Stimulated activated CD4-positive, alpha-beta T cell treated with anti-CD3 and anti-CD28 coated beads, Interleukin-2, amount 100 ng/mL, for 24 hours (primary cell): Measurements from ENCODE around the gene HSDL2.
"Not testable (repeated sequence)": the region's sequence is repeated elsewhere in the genome, so short reads cannot be mapped to it uniquely, and the experiment has no call there.

Source experiments
- DNase-seq, 2 donors: peaks; one replicate each; pipeline ENCODE4 v3.0.0-alpha.2; 2020

Gene HSDL2

DNA sequence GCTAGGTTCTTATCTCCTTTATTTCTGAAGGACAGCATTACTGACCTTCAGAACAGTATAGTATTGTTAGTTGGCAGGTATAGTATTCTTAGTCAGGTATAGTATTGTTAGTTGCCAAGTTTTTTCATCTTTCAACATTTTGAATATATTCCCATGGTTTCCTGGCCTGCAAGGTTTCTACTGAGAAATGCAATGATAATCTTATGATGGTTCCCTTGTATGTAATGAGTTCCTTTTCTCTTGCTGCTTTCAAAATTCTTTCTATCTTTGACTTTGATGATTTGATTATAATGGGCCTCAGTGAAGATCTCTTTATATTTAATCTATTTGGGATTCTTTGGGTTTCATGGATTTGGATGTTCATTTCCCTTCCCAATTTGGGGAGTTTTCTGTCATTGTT, 12.4 kb upstream of the HSDL2 start:
- DNase-seq, result no peak

DNA sequence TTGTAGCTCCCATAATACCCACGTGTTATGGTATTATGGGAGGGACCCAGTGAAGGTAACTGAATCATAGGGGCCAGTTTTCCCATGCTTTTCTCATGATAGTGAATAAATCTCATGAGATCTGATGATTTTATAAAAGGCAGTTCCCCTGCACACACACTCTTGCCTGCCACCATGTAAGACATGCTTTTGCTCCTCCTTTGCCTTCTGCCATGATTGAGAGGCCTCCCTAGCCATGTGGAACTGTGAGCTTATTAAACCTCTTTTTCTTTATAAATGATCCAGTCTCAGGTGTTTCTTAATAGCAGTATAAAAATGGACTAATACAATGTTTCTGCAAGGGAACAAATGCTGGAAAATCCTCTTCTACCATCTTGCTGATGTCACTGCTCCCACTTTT, 10.1 kb upstream of the HSDL2 start:
- DNase-seq, result no peak

DNA sequence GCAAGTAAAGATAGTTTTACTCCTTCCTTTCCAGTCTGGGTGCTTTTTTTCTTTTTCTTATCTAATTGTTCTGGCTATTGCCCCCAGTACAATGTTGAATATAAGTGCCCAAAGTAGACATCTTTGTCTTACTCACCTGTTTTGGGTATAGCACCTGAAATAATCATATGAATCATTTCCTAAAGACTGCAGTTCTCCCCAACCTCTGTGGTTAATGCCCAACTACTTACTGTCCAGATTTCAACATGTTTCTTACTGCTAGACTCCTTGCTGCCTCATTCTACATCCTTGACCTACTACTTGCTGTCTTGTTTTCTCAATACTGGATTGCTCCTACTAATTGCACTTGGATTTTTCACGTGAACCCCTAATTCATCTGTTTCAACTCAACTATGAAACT, 8.8 kb upstream of the HSDL2 start:
- no peak for DNase-seq

DNA sequence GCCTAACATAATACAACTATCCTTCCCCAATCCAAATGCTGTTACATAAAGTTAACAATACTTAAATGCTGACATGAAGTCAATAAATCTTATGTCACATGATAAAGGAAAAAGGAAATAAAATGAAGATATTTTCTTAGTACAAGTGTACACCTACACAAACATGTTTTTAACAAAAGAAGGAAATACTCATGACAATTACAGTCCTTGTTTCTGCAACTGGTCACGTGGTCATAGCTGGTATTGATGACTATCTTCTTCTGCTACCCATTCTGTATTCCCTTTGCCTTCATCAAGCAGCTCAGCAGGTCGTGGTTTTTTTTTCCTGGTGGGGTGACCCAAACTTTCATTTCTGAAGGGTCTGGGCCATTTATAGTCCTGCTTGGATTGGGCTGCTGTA, 6.2 kb upstream of the HSDL2 start:
- not testable (repeated sequence) for DNase-seq

DNA sequence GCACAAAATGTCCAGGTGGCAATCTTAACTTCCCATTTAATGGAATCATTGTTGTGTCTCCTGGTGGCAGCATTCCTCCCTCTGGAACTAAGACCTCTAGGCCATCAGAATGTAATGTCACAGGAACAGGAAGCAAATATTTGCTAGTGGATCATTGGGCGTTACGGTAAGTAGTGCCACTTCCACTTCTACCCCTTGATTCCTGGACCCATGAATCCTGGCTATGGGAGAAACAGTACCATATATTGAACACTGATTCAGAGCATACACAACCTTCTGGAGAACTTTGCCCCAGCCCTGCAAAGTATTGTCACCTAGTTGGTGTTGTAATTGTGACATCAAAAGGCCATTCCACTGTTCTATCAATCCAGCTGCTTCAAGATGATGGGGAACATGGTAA, 5.7 kb upstream of the HSDL2 start:
- DNase-seq, result not testable (repeated sequence)

DNA sequence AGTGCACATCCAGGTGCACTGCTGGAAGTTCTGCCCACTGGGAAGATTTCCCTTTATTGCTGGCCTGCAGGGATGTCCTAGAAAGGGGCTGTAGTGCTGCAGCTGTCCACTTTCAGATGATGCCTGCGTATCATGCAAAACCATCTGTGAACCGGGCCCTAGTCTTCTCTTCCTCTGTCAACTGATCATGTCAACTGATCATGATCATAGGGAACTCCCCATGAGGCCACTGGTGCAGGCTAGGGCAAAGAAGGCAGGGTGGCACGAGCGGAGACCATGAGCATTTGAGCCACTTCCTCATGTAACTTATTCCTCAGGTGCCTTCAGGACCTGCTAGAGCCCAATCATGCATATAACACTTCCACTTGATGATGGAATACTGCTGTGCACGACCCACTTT, 4.5 kb upstream of the HSDL2 start:
- no peak for DNase-seq

DNA sequence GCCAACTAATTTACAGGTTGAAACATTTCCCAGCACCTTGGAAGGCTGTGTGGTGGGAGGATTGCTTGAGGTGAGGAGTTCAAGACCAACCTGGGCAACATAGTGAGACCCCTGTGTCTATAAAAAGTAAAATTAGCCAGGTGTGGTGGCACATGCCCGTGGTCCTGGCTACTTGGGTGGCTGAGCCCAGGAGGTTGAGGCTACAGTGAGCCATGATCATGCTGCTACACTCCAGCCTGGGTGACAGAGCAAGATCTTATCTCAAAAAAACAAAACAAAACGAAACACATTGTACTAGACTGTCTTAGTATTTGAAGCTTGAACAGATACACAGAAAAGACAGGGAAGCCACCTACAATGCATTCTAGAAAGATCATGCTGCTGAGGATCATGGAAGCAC, 2.8 kb upstream of the HSDL2 start:
- no peak for DNase-seq

DNA sequence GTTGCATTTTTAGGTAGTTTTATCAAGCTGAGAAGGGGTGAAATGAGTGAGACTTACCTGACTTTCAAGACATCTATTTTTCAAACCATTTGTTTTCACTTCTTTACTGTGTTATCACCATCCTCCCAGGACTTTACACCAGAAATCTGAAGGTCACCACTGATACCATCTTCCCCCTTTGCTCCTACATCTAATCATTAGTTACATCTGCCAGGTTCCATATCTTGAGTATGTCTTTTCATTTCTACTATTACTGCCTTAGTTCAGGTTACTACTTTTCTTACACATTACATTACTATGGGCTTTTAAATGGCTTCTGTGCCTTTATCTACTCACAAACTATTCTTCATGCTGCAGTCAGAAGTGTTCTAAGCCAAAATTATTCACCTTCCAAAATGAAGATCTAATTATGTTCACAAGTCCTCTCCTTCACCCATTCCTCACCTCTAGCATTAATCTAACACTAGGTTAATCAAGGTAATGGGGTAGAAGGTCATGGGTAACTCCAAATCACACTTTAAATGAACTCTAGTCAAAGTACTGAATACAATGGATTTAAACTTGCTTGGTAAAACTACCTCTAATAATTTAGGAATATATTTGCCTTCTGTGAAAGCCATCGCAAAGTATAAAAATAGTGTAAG, 2.1 kb upstream of the HSDL2 start:
- DNase-seq, result no peak

DNA sequence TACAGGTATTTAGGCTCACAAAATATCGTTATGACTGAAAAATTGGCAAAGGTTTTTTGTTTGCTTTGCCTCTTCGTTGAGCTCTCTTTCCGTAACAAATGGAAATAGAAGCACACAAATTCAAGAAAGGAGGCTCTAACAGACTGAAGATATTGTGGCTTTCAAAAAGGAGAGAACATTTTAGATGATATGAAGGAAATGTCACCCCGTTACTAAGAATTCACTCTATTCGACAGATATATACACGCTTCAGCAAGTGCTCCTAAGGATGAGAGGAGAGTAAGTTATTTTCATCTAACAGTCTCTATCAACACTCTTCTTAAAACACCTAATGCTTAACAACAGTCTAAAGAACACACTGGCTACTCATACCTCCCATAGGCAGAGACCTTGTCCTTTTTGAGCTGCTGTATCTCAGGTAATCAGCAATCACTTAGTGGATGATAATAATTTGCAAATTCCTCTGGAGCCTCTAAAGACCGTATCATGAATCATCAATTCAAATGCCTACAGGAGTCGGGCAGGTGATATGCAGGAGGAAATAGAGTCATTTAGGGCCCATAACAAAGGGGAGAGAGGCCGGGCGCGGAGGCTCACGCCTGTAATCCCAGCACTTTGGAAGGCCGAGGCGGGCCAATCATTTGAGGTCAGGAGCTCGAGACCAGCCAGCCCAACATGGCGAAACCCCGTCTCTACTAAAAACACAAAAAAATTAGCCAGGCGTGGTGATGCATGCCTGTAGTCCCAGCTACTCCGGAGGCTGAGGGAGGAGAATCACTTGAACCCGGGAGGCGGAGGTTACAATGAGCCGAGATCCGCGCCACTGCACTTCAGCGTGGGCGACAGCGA, 1.4 kb upstream of the HSDL2 start:
- peak; percentile 26 to 51 for DNase-seq

DNA sequence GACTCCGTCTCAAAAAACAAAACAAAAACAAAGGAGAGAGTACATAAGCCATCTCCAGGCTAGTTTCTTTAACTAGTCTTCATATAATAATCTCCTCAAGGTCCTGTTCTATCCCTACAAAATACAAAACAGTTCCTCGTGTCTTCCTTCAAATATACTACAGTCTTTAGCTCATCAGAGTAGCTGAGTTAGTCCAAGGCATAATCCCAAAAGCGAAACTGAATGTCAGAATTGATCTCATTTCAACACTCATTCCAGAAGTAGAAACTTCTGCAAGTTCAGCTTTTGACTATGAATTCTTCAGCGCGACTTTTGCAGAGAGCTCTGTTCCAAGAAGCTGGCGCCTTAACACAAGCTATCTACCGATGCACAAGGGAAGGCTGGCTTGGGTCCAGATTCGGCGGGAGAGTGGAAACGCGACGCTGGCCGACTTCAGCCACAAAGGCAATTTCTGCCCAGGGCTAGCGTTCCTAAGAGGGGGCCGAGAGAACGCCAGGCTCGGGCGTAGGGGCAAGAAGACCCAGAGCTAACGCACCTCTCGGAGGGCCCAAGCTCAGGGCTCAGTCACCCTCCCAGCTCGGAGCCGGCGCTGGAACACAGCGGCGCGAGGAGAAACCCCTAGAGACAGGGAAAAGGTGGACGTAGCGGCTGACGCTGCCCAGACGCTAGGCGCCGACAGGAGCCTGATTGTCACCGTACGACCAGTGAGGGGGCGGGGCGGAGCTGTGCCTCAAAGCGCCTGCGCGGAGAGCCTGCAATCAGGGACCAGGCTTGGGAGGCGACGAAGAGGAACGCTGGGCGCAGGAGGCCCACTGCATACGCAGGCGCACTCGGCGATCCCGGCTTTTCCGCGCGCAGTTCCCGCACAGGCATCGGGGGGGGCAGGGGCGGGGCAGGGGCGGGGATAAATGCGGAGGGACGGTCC, 469 bp upstream of the HSDL2 start:
- peak; percentile 99 to 100 for DNase-seq

DNA sequence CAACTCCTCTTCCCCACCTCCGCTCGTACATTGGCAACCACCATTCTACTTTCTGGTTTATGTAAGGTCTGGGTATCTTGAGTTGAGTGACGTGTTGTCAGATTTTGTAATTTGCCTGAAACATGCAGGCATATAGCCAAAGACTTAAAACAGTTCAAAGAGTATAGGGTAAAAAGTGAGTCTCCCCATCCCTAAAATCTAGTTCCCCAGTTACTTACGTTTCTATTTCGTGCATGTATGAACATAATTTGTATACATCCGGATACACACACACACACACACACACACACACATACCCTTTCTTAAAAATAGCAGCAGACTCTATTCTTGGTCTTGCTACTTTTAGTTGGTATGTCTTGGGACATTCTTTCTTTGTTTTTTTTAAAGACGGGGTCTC, 915 bp downstream of the HSDL2 start:
- DNase-seq, result no peak

DNA sequence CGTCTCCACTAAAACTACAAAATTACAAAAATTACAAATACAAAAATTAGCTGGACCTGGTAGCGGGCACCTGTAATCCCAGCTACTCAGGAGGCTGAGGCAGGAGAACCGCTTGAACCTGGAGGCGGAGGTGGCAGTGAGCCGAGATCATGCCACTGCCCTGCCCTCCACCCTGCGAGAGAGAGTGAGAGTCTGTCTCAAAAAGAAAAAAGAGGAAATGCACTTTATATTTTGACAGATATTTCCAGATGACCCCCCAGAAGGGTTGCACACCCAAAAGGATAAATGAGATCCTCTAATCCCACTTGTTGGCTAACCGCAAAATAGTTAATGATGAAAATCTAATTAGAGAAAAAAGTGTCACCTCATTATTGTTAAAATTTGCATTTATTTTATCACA, 2.2 kb downstream of the HSDL2 start:
- DNase-seq, result no peak

DNA sequence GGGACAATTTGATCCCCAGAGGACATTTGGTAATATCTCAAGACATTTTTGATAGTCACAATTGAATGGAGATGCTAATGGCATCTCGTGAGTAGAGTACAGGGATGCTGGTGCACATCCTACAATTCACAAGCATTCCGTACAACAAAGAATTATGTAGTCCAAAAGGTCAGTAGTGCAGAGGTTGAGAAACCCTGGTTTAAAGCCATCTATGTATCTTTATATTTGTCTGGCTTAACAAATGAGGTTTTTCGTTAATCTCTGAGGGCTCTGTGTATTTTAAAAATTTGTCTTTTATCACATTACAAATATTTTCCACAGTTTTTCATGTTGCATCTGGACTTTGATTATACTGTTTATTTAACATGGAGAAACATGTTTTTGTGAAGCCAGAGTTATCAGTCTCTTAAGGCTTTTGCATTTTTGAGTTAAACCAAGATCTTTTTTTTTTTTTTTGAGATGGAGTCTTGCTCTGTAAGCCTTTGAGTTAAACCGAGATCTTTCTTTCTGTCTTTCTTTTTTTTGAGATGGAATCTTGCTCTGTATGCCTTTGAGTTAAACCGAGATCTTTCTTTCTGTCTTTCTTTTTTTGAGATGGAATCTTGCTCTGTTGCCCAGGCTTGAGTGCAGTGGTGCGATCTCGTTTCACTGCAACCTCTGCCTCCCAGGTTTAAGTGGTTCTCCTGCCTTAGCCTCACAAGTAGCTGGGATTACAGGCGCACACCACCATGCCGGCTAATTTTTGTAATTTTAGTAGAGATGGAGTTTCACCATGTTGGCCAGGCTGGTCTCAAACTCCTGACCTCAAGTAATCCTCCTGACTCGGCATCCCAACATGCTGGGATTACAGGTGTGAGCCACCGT, 2.8 kb downstream of the HSDL2 start:
- no peak for DNase-seq

DNA sequence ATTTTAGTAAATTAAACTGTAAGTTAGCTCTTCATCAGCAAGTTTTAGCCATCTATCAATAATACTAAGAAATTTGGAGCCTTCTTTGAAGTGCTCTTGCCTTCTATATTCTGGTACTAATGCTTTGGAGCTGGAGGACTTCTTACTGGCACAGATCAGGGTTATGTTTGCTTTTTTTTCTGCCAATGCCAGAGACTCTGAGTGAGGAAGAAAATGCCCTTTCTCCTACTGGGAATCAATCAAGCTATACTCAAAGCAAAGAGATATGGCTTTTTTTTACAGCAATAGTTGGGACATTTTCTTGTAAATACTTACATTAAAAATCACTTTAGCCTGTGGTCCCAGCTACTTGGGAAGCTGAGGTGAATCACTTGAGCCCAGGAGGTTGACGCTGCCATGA, 4.3 kb downstream of the HSDL2 start:
- DNase-seq, result no peak

DNA sequence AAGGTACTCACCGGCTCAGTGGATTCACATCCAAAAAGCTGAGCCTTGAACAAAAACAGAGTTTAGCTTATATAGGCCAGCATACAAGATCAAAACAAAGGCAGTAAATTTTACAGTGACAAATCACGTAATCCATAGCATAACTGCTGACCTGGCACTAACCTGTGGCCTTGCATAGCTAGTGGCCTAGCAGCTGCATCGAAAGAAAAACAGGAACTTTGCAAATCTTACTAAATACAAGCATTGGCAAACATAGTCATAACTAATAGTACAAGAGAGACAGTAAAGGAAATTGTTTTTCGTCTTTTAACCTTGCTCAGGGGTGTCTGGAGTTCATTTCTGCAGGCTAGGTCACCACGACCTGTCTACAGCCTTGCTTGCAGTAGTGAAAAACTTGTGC, 4.8 kb downstream of the HSDL2 start:
- DNase-seq, result no peak

DNA sequence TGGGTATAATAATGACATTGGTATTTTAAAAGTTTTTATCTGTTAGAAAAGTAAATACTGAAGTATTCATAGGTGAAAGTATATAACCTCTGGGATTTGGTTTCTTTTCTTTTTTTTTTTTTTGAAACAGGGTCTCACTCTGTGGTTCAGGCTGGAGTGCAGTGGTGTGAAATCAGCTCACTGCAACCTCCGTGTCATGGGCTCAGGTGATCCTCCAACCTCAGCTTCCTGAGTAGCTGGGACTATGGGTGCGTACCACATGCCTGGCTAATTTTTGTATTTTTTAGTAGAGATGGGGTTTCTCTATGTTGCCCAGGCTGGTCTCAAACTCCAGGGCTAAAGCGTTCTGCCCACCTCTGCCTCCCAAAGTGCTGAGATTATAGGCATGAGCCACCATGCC, 7.2 kb downstream of the HSDL2 start:
- no peak for DNase-seq

DNA sequence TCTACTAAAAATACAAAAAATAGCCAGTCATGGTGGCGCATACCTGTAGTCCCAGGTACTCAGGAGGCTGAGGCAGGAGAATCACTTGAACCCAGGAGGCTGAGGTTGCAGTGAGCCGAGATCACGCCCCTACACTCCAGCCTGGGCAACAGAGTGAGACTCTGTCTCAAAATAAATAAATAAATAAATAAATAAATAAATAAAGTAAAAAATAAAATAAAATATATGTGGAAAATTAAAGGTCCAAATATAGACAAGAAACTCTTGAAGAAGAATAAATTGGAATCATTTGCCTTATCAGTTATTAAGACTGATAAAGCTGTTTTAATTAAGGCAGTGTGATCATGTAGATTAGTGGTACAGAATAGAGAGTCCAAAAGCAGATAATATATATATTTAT, 10.0 kb downstream of the HSDL2 start:
- not testable (repeated sequence) for DNase-seq

DNA sequence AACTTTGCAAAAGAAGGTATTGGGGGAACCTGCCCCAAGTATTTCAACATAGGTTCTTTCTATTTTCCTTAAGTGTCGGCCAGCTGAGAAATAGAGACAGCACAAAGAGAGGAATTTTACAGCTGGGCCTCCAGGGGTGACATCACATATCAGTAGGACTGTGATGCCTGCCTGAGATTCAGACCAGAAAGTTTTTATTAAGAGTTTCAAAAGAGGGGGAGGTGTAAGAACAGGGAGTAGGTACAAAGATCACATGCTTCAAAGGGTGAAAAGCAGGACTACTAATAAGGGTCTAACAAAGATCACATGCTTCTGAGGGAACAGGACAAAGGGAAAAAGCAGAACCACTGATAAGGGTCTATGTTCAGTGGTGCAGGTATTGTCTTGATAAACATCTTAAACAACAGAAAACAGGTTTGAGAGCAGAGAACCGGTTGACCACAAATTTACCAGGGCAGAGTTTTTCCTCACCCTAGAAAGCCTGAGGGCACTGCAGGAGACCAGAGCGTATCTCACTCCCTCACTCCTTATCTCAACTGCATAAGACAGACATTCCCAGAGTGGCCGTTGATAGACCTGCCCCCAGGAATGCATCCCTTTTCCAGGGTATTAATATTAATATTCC, 12.1 kb downstream of the HSDL2 start:
- DNase-seq, result not testable (repeated sequence)

DNA sequence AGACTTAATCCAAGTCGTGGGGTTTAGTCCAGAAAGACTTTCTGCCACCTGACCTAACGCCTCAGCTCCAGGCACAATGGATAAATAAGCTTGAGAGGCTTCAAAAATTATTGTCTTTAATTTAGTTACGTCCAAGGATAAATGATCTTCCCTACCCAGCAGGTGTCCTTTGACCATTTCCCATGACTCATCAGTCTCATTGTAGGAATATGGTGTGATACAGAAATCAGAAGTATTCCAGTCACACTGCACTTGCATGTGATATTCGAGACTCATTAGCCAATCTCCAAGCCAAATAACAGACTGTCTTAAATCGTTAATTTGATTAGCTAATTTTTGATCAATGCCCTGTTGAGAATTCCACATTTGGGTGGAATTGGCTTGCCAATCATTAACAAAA, 13.2 kb downstream of the HSDL2 start:
- DNase-seq, result not testable (repeated sequence)

DNA sequence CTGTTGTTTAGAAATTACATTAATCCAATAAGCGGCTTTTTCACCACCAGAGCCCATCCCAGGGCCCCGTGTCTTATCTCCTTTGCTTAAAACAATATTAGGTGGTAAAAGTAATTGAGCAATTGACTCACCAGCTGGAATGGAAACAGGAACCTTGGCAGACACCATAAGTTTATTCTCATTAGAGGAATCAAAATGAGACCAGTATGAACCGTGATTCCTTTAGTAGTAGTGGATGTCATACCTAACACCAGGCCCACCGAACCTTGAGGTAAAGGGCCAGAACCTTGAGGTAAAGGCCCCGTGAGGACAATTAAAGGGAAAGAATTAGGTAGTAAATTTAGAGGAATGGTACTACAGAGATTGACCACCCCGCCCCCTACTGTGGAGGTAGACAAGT, 16.5 kb downstream of the HSDL2 start:
- no peak for DNase-seq

DNA sequence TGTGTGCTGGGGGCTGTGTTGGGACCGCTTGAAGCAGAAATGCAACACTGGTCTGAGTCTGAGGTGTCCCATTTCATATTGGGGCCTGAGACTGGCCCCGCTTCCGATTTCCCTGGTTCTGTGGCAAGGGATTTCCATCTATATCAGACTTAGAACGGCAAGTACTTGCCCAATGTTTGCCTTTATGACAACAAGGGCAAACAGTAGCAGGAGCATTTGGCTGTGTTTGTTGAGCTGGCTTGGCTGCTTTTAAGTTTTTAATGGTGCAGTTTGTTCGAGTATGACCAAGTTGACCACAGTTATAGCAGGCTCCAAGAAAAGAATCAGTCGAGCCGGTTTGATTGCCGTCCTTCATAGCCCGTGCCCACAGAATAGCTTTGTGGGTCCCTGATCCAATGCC, 17.0 kb downstream of the HSDL2 start:
- DNase-seq, result no peak

DNA sequence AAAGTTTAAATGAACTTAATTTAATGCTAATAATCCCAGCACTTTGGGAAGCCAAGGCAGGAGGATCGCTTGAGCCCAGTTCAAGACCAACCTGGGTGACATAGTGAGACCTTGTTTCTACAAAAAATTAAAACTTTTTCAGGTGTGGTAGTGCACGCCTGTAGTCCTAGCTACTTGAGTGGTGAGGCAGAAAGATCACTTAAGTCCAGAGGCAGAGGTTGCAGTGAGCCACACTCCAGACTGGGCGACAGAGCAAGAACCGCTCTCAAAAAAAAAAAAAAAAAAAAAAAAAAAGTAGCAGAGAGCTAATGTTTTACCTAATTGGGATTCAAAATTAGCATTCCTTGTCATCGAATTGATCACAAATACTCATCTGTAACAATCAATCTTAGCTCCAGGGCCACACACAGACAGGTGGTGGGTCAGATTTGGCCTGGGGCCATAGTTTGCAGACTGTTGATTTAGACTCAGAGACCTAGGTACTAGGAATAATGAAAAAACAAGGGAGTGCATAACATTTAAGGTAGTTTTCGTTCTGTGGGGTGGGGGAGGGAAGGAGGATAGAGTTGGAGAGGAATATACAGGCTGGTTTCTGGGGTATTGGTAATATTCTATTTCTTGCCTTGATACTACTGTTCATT, 21.4 kb downstream of the HSDL2 start:
- no peak for DNase-seq
